ENCODE data around the gene PHF20. TPM values are rescaled to one million over a fixed set of nuclear protein-coding genes. Genes with fewer than 3 reads are reported as not detected.

Gene PHF20
- 28.1 to 39.5 TPM (median 36.5 TPM) in 5 replicates for total RNA-seq (2022; extraction: Qiagen RNA extraction)

DNA sequence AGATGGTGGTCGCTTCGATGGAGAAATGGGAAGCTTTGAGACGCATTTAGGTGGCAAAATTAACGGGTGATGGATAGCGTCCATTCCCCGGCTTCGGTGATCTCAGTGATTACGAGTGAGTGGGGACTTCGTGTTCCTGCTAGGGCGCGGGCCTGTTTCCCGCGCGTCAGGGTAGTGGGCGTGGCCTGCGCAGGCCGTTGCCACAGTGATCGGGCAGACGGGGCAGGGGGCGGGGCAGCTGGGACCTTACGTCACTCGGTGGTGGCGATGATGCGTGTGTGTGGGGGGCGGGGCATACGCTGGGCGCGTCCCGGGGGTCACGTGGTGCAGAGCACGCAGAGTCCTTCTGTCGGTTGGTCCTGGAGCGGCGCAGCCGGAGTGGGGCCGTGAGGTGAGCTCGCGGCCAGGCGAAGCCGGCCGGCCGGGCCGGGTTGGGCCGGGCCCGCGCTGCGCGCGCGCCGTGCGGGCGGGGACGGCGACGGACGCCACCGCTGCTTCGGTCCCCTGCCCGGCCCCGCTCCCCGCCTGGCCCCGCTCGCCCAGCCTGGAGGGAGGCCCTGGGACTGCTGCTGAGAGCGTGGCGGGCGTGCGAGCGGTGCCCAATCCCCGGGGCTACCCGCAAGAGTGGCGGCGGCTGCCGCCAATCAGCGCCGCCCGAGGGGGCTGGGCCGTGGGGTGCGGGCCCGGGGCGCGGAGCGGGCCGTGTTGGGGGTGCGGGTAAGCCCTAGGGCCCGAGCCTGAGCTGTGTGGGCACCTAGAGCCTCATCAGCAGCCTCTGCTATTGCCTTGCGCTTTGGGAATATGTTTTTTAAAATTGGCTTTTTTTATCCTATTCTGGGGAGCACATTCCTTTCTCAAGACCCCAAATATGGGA is at the start of gene PHF20:
Gene PHF20 (plus strand): TSS at position 327 of the 874 bp plus-strand sequence. CDS start 29,508 bp downstream, outside the sequence.

DNA sequence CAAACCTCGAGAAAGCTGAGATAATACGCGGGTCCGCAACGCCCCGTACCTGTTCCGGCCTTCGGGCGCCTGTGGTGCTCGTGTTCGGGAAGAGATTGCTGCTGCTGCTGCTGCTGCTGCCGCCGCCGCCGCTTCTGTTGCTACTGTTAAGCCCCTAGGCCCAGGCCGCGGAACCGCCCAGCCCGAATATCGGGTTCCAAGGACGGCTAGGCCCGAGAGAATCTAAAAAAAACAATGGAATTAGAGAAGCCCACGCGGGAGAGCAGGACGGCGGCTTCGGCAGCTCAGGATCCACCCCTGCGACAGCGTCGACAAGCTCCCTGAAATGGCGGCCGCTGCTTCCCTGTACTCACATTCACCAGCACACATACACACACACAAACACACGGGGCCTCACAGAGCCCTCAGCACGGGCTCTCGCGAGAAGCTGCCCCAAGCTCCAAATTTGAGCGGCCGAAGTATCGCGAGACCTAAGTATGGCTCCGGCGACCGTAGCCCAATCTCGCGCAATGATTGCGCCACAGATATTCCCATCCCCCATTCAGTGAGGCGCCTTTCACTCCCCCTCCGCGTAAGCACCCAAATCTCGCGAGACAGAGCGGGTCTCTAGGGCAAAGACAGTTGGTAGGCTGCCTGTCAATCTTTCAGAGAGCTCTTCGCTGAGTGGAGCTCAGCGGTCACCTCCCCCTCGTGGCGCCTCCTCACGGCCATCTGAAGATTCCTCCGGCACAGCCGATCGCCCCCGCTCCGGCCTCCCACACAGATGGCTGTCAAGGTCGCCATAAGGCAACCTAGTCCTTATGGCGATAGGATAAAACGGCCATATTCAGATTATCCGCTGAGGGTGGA is 29.7 kb upstream of the PHF20 start, which contains the start of gene RBM39:
Gene RBM39 (minus strand): TSS at position 369 of the 849 bp plus-strand sequence. CDS start 1,386 bp downstream, outside the sequence.

GRCh38 chr20:35954200-35954906 is 182.5 kb downstream of the PHF20 start, which contains the start of gene SCAND1:
SCAND1 (minus strand) TSS chr20:35954502; CDS start chr20:35954284, 218 bp downstream.

GRCh38 chr20:35967979-35968640 is 196.3 kb downstream of the PHF20 start, which contains the start of gene CNBD2:
CNBD2 (plus strand) TSS chr20:35968590; CDS start chr20:35968763, 173 bp downstream.

Other genes with a start within 250 kb of the PHF20 start
- not detected in 5 replicates for gene C20orf173, start 242.4 kb upstream of the PHF20 start, total RNA-seq (2022; extraction: Qiagen RNA extraction)
- gene ERGIC3, start 229.9 kb upstream of the PHF20 start, total RNA-seq (2022; extraction: Qiagen RNA extraction), result 218 to 245 TPM (median 235 TPM) in 5 replicates
- gene SPAG4, start 156.2 kb upstream of the PHF20 start, total RNA-seq (2022; extraction: Qiagen RNA extraction), result 3.1 to 5.9 TPM (median 4.8 TPM) in 5 replicates
- 172 to 223 TPM (median 215 TPM) in 5 replicates for gene CPNE1, start 107.1 kb upstream of the PHF20 start, total RNA-seq (2022; extraction: Qiagen RNA extraction)
- gene RBM12, start 107.1 kb upstream of the PHF20 start, total RNA-seq (2022; extraction: Qiagen RNA extraction), result 75.1 to 94.8 TPM (median 79.3 TPM) in 5 replicates
- gene NFS1, start 72.7 kb upstream of the PHF20 start, total RNA-seq (2022; extraction: Qiagen RNA extraction), result 29.9 to 42.8 TPM (median 37.1 TPM) in 5 replicates
- gene ROMO1, start 72.6 kb upstream of the PHF20 start, total RNA-seq (2022; extraction: Qiagen RNA extraction), result 343 to 392 TPM (median 375 TPM) in 5 replicates
- 181 to 218 TPM (median 200 TPM) in 5 replicates for gene RBM39, start 29.8 kb upstream of the PHF20 start, total RNA-seq (2022; extraction: Qiagen RNA extraction)
- 70.3 to 105 TPM (median 101 TPM) in 5 replicates for gene SCAND1, start 182.5 kb downstream of the PHF20 start, total RNA-seq (2022; extraction: Qiagen RNA extraction)
- gene CNBD2, start 196.6 kb downstream of the PHF20 start, total RNA-seq (2022; extraction: Qiagen RNA extraction), result 5.6 to 6.9 TPM (median 6.8 TPM) in 5 replicates